ENCODE data around the gene HMCN2. TPM values are rescaled to one million over a fixed set of nuclear protein-coding genes. Genes with fewer than 3 reads are reported as not detected.

The HMCN2 gene
- total and polyA plus RNA-seq, 2 donors (not counting 3 experiments of a cell fraction or from before 2014, with no cell fraction given), result 0.04 to 0.24 TPM

DNA sequence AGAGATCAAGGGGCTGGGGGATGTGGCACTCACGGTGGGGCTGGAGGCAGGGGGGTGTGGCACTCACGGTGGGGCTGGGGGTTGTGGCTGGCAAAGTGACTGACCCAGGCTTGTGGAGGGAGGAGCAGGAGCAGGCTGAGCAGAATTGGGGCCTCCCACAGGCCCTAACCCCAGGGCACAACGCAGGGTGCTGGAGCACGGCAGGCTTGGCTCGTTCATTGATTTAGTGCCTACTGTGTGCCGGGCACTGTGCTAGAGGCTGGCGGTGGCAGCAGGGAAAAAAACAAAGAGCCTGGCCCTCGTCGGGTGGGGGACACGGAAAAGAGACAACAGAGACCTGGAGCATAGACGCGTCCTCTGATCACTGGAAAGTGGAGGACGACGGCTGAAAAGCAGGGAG is 80.9 kb downstream of the HMCN2 start:
- FAIRE-seq (no peak), DNase-seq (ENCODE audit: low read depth, low spot score) (no peak)
- no peaks in the 10 kb centered on the region for H3K4me1 ChIP-seq (ENCODE audit: control insufficient read depth, extremely low read depth, insufficient read depth, low read length)
- no peaks in the 10 kb centered on the region for H3K79me2 ChIP-seq (ENCODE audit: control insufficient read depth, insufficient read depth, low read length)
- no peaks in the 10 kb centered on the region for H3K9me1 ChIP-seq (replicated peaks; ENCODE audit: control insufficient read depth, extremely low read depth, insufficient read depth, low read length)
- no peak overlapping the region for H2AFZ ChIP-seq (ENCODE audit: low read depth, low read length)
- H3K9ac ChIP-seq (replicated peaks; ENCODE audit: extremely low read depth, insufficient read depth, low read length), result no peak overlapping the region
- H3K4me2 ChIP-seq (ENCODE audit: insufficient read depth, low read length), result no peak overlapping the region
- no peaks in the 10 kb centered on the region for H4K20me1 ChIP-seq (replicated peaks; ENCODE audit: control insufficient read depth, extremely low read depth, insufficient read depth, low read length)
- intact Hi-C loops (cut with micrococcal nuclease), result no loop called here
- H3K36me3 ChIP-seq (ENCODE audit: control insufficient read depth in 2 of 2, extremely low read depth in 1 of 2, insufficient read depth in 2 of 2, low read length in 2 of 2), result no peaks in the 10 kb centered on the region
- H3K27me3 ChIP-seq (ENCODE audit: control insufficient read depth in 2 of 2, insufficient read depth in 2 of 2, low read length in 2 of 2), result no peaks in the 10 kb centered on the region
- BruUV-seq (replicated peaks), result no TSS peak
- no peak overlapping the region for H3K4me3 ChIP-seq (replicated peaks in 1 of 3; ENCODE audit: insufficient read depth in 1 of 3, low read depth in 1 of 3, low read length in 3 of 3)
- H3K27ac ChIP-seq (ENCODE audit: insufficient read depth, low read depth, low read length), result no peak overlapping the region
- POLR2A ChIA-PET, result no interaction called here
- dilution Hi-C loops (cut with MboI; ENCODE audit: extremely low pct_ligation_motif_present, low sequenced_read_pairs), result no loop called here
- CTCF ChIA-PET, result no interaction called here
- H3K9me3 ChIP-seq (replicated peaks; ENCODE audit: control insufficient read depth, insufficient read depth, low read length), result no peaks in the 10 kb centered on the region
- TF ChIP-seq POLR2AphosphoS5 (IDR thresholded peaks at IDR 0.05; ENCODE audit: insufficient read depth, low read depth, low read length), result no peak
- TF ChIP-seq MYC (IDR thresholded peaks at IDR 0.05; ENCODE audit: low read depth, low read length), result no peak
- no peak for TF ChIP-seq GATA2 (IDR thresholded peaks at IDR 0.05; ENCODE audit: insufficient read depth, insufficient read length, low read depth, low read length)
- no peak for TF ChIP-seq POLR2A (IDR thresholded peaks at IDR 0.05; ENCODE audit: low read depth, low read length)
- TF ChIP-seq, protein P1, sequence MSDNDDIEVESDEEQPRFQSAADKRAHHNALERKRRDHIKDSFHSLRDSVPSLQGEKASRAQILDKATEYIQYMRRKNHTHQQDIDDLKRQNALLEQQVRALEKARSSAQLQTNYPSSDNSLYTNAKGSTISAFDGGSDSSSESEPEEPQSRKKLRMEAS (IDR thresholded peaks at IDR 0.05; ENCODE audit: insufficient read depth, insufficient read length), result no peak
- no peak for TF ChIP-seq FOS (IDR thresholded peaks at IDR 0.05; ENCODE audit: borderline replicate concordance, insufficient read depth, low read length)
- TF ChIP-seq JUN (IDR thresholded peaks at IDR 0.05; ENCODE audit: borderline replicate concordance, insufficient read depth, insufficient read length, low read depth), result no peak
- no peak for TF ChIP-seq EZH2 (IDR thresholded peaks at IDR 0.05; ENCODE audit: borderline replicate concordance, low read depth, low read length, severe bottlenecking)
- no peak for TF ChIP-seq CTCF (IDR thresholded peaks at IDR 0.05; ENCODE audit: extremely low read depth in 1 of 2, insufficient read depth in 1 of 2, low read depth in 1 of 2, low read length in 2 of 2)
